Thyroid gland (tissue), 4 donors: ENCODE results near the gene CASS4. TPM values are rescaled to one million over a fixed set of nuclear protein-coding genes. Genes with fewer than 3 reads are reported as not detected.

Experiments
- DNase-seq, 2 donors: peaks; one replicate each; pipeline ENCODE4 v3.0.0-alpha.2; 2019
- H3K27ac ChIP-seq, 3 donors: fragments of 200-600 bp; sonication (generic); 1 replicate in 2 of 3; 2 replicates in 1 of 3; pipeline ENCODE4 v1.5.1; 2016 to 2019; ENCODE audit warnings: mild to moderate bottlenecking in 1 of 3, moderate library complexity in 1 of 3
- H3K27me3 ChIP-seq: fragments of 200-600 bp; sonication (generic); one replicate; pipeline ENCODE4 v1.5.1; 2019
- H3K36me3 ChIP-seq, 2 donors: fragments of 200-600 bp; sonication (generic); one replicate each; pipeline ENCODE4 v1.5.1; 2016 to 2019
- H3K4me1 ChIP-seq, 2 donors: fragments of 200-600 bp; sonication (generic); one replicate each; pipeline ENCODE4 v1.5.1; 2017 to 2019
- H3K4me3 ChIP-seq, 3 donors: fragments of 200-600 bp; sonication (generic); replicated peaks in 1 of 3; 1 replicate in 2 of 3; 2 replicates in 1 of 3; pipeline ENCODE4 v1.5.1; 2016; ENCODE audit warnings: mild to moderate bottlenecking in 1 of 3
- H3K9me3 ChIP-seq: fragments of 200-600 bp; sonication (generic); one replicate; pipeline ENCODE4 v1.5.1; 2017
- POLR2A ChIP-seq, 2 donors: fragments of 450-650 bp; IDR thresholded peaks; one replicate each; pipeline ENCODE4 v1.6.1; 2017; ENCODE audit warnings: antibody characterized with exemption in 2 of 2, mild to moderate bottlenecking in 2 of 2, moderate library complexity in 1 of 2
- WGBS, 2 donors: methylation state at CpG; one replicate each; pipeline ENCODE4 v1.1.5; 2017; 5-methylcytosine and 5-hydroxymethylcytosine counted together
- intact Hi-C: fragments of 100-400 bp; cut with DNase I; formaldehyde crosslinking; loops from one replicate; pipeline ENCODE4 v1.15.1; 2023
- total RNA-seq, 4 donors: library from RNA; depleted of rRNA; stranded (reverse); fragments of >200 nt; gene quantifications; one replicate each; pipeline ENCODE4 v1.2.3, GENCODE V29; 2016
- TF ChIP-seq, protein P1 (sequence below), 6 experiments: fragments of 200-600 bp in 3 of 6; fragments of 450-650 bp in 3 of 6; sonication (generic) in 3 of 6; IDR thresholded peaks; one replicate each; pipeline ENCODE4 v1.5.1; 2016 to 2019; ENCODE audit warnings: antibody characterized with exemption in 6 of 6, mild to moderate bottlenecking in 2 of 6, inconsistent platforms in 1 of 6, moderate library complexity in 1 of 6

Gene CASS4
- total RNA-seq, 4 donors from 2014 or later: 0.22 to 1.6 (median 1.0) TPM

DNA sequence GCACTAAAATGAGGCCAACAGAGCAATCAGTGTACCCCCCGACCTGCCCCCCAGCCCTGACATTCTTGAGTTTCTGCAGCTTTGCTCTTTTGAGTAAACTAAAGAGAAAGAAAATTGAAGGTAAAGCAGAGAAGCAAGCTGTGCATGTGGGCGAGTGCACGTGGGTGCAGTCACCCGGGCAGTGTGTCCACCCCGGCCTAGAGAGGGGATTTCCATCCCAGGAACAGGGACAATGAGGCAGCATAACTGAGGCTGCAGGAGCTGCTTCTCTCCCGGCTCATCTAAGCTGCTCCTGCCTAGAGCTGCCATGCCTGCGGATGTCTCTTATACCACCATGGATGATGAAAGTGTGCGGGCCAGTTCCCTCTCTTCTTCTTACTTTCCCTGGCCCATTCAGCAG is 16.8 kb downstream of the CASS4 start:
- Histone ChIP-seq H3K36me3 (no peaks in the 10 kb centered on the region), H3K27me3 (no peaks in the 10 kb centered on the region), H3K9me3 (no peaks in the 10 kb centered on the region), H3K27ac (no peak overlapping the region), H3K4me1 (no peaks in the 10 kb centered on the region), H3K4me3 (no peak overlapping the region)
- 66 to 76% methylated on average over 8 of the region's 8 CpGs for WGBS, 2 donors
- TF ChIP-seq POLR2A (IDR thresholded peaks at IDR 0.05): no peak
- TF ChIP-seq, protein P1, sequence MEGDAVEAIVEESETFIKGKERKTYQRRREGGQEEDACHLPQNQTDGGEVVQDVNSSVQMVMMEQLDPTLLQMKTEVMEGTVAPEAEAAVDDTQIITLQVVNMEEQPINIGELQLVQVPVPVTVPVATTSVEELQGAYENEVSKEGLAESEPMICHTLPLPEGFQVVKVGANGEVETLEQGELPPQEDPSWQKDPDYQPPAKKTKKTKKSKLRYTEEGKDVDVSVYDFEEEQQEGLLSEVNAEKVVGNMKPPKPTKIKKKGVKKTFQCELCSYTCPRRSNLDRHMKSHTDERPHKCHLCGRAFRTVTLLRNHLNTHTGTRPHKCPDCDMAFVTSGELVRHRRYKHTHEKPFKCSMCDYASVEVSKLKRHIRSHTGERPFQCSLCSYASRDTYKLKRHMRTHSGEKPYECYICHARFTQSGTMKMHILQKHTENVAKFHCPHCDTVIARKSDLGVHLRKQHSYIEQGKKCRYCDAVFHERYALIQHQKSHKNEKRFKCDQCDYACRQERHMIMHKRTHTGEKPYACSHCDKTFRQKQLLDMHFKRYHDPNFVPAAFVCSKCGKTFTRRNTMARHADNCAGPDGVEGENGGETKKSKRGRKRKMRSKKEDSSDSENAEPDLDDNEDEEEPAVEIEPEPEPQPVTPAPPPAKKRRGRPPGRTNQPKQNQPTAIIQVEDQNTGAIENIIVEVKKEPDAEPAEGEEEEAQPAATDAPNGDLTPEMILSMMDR (IDR thresholded peaks at IDR 0.05): no peak
- intact Hi-C loops: no loop called here
- DNase-seq: no peak

DNA sequence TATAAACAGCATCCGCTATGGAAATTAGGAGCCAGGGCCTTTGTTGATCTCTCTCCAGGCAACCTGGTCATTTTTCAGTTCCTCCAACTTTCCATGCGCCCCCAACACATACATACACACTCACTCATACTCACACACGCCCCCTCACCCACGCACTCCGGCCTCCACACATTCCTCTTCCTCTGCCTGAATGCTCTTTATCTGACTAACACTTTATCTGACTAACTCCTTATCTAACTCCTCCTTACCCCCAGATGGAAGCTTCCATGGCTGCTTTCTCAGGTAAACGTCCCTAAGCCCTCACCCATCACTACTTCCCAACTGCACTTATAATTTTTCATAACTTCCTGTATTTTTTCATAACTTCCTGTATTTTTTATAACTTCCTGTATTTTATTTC is 17.4 kb downstream of the CASS4 start:
- WGBS, 2 donors: 69 to 72% methylated on average over 6 of the region's 6 CpGs
- no peaks in the 10 kb centered on the region for H3K27me3 ChIP-seq
- TF ChIP-seq, protein P1 (IDR thresholded peaks at IDR 0.05): no peak
- TF ChIP-seq POLR2A (IDR thresholded peaks at IDR 0.05): no peak
- no peak for DNase-seq
- no peak overlapping the region for H3K27ac ChIP-seq
- no peak overlapping the region for H3K4me3 ChIP-seq
- intact Hi-C loops: no loop called here
- H3K4me1 ChIP-seq: no peaks in the 10 kb centered on the region
- no peaks in the 10 kb centered on the region for H3K9me3 ChIP-seq
- H3K36me3 ChIP-seq: no peaks in the 10 kb centered on the region

DNA sequence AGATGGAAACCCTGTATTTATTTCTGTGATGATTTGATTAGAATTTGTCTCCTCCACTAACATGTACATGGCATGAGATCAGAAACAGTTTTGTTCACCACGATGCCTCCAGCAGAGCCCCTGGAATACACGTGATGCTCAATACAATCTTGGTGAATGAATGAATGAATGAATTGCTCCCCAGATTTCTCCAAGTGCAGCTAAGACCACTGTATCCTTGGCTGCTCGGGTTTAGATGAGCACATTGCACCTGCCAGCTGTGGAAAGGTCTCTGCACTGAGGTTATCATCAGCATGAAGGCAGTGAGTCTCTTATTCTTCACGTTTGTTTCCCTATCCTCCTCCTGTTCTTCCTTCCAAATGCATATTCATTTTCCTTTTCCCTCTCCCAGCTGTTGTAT is 17.9 kb downstream of the CASS4 start:
- Histone ChIP-seq H3K9me3 (no peaks in the 10 kb centered on the region), H3K36me3 (no peaks in the 10 kb centered on the region), H3K4me3 (no peak overlapping the region), H3K27ac (no peak overlapping the region), H3K27me3 (no peaks in the 10 kb centered on the region), H3K4me1 (no peaks in the 10 kb centered on the region)
- TF ChIP-seq, protein P1 (IDR thresholded peaks at IDR 0.05): no peak
- no peak for TF ChIP-seq POLR2A (IDR thresholded peaks at IDR 0.05)
- DNase-seq: no peak
- 50 to 59% methylated on average over 4 of the region's 4 CpGs for WGBS, 2 donors
- intact Hi-C loops: no loop called here

DNA sequence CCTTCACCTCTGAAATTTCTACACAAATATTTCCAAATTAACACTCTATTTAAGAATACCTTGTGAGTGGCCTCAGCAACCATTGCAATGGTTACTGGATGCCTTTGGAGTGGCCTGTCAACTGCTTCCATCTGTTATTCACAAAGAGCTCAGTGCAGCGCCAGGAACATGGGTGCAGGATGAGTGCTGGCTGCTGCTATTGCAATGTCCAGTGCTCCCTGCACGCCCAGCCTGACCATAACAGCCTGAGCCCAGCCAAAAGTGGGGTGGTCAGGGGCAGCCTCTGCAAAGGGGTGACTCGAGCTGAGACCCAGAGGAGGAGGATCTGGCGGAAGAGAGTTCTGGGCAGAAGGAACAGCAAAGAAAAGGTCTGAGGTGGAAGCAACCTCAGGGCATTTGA is 18.4 kb downstream of the CASS4 start:
- Histone ChIP-seq H3K27me3 (no peaks in the 10 kb centered on the region), H3K9me3 (no peaks in the 10 kb centered on the region), H3K27ac (no peak overlapping the region), H3K4me1 (no peaks in the 10 kb centered on the region), H3K4me3 (no peak overlapping the region), H3K36me3 (no peaks in the 10 kb centered on the region)
- 62 to 78% methylated on average over 4 of the region's 4 CpGs for WGBS, 2 donors
- TF ChIP-seq, protein P1 (IDR thresholded peaks at IDR 0.05): no peak
- no peak for TF ChIP-seq POLR2A (IDR thresholded peaks at IDR 0.05)
- DNase-seq: no peak
- intact Hi-C loops: no loop called here

DNA sequence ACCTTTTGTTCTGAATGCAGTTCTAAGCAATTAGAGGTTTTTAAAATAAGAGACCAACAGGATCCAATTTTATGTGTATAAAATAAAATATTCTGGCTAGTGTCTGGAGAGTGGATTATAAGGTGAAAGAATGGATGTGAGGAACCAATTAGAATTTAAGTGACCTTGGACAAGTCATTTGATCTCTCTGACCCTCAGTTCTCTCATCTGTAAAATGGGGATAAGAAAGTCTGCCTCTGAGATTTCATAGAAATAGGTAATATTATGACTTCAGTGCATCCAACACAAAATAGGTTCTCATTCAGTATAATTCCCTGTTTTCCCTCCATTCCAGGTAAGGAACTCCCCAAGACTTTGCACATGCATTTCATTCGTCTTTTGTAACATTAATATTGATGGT is 18.9 kb downstream of the CASS4 start:
- no peaks in the 10 kb centered on the region for H3K36me3 ChIP-seq
- H3K27me3 ChIP-seq: no peaks in the 10 kb centered on the region
- no peak overlapping the region for H3K4me3 ChIP-seq
- H3K4me1 ChIP-seq: no peaks in the 10 kb centered on the region
- TF ChIP-seq POLR2A (IDR thresholded peaks at IDR 0.05): no peak
- TF ChIP-seq, protein P1 (IDR thresholded peaks at IDR 0.05): no peak
- no peaks in the 10 kb centered on the region for H3K9me3 ChIP-seq
- DNase-seq: no peak
- H3K27ac ChIP-seq: no peak overlapping the region
- intact Hi-C loops: no loop called here
- 76 to 83% methylated on average over 1 of the region's 1 CpG for WGBS, 2 donors
